Osteoblast (primary cell): ENCODE measurements around the gene KAT2A. TPM values are rescaled to one million over a fixed set of nuclear protein-coding genes. Genes with fewer than 3 reads are reported as not detected.

Source experiments
- DNase-seq: peaks from one replicate; pipeline ENCODE4 v3.0.0; 2011; ENCODE audit warnings: low spot score, mixed read lengths; ENCODE audit not compliant: insufficient read length; ENCODE audit errors: missing footprints
- H2AFZ ChIP-seq: 2 replicates; pipeline ENCODE4 v1.6.0; 2011; ENCODE audit warnings: mild to moderate bottlenecking, low read length
- H3K27ac ChIP-seq: 2 replicates; pipeline ENCODE4 v1.5.1; 2011; ENCODE audit warnings: mild to moderate bottlenecking, low read depth, low read length, moderate library complexity
- H3K27me3 ChIP-seq: 2 replicates; pipeline ENCODE4 v1.6.0; 2012; ENCODE audit warnings: mild to moderate bottlenecking, control low read depth, inconsistent platforms, low read length, moderate library complexity; ENCODE audit not compliant: insufficient read depth
- H3K36me3 ChIP-seq: 2 replicates; pipeline ENCODE4 v1.5.1; 2011; ENCODE audit warnings: mild to moderate bottlenecking, low read length, control low read depth, moderate library complexity; ENCODE audit not compliant: insufficient read depth
- H3K4me1 ChIP-seq: 2 replicates; pipeline ENCODE4 v1.5.1; 2011; ENCODE audit warnings: mild to moderate bottlenecking, low read length, control low read depth, moderate library complexity; ENCODE audit not compliant: insufficient read depth
- H3K4me2 ChIP-seq: 2 replicates; pipeline ENCODE4 v1.6.0; 2011; ENCODE audit warnings: mild to moderate bottlenecking, low read length; ENCODE audit not compliant: insufficient read depth
- H3K4me3 ChIP-seq: fragments of 200-600 bp; sonication (generic); 3 replicates; pipeline ENCODE4 v1.5.1; 2012; ENCODE audit warnings: mild to moderate bottlenecking, low read length, inconsistent platforms; ENCODE audit not compliant: insufficient read depth
- H3K79me2 ChIP-seq: 2 replicates; pipeline ENCODE4 v1.6.0; 2012; ENCODE audit warnings: mild to moderate bottlenecking, low read length, control low read depth, inconsistent platforms; ENCODE audit not compliant: insufficient read depth
- H3K9me3 ChIP-seq: 2 replicates; pipeline ENCODE4 v1.5.1; 2011; ENCODE audit warnings: low read depth, low read length, control low read depth
- H4K20me1 ChIP-seq: 2 replicates; pipeline ENCODE4 v1.6.0; 2012; ENCODE audit warnings: mild to moderate bottlenecking, low read length, control low read depth; ENCODE audit not compliant: insufficient read depth
- CTCF ChIP-seq: IDR thresholded peaks from 2 replicates; pipeline ENCODE4 v1.5.1; 2011; ENCODE audit warnings: mild to moderate bottlenecking, low read depth, low read length, moderate library complexity; ENCODE audit errors: extremely low read depth
- total RNA-seq: library from RNA; depleted of rRNA; stranded (reverse); fragments of >200 nt; gene quantifications from 2 replicates; pipeline ENCODE4 v1.2.3, GENCODE V29; 2012

KAT2A gene
- total RNA-seq, 1 donor = 9.0 TPM

GRCh38 chr17:42079541-42079940 lies 41.6 kb downstream of the KAT2A start:
- TF ChIP-seq CTCF = no peak
- no peak overlapping the region for H3K27ac ChIP-seq
- peak; percentile 13 for DNase-seq

GRCh38 chr17:42078396-42079043 lies 42.6 kb downstream of the KAT2A start:
- no peaks in the 10 kb centered on the region for H3K79me2 ChIP-seq
- no peak overlapping the region for H3K4me3 ChIP-seq
- no peak for TF ChIP-seq CTCF
- peaks cover 4% of the 10 kb centered on the region for H3K27me3 ChIP-seq
- H3K4me2 ChIP-seq = no peak overlapping the region
- H3K27ac ChIP-seq = no peak overlapping the region
- no peaks in the 10 kb centered on the region for H3K9me3 ChIP-seq
- no peak overlapping the region for H2AFZ ChIP-seq
- H4K20me1 ChIP-seq = no peaks in the 10 kb centered on the region
- no peaks in the 10 kb centered on the region for H3K4me1 ChIP-seq
- H3K36me3 ChIP-seq = no peaks in the 10 kb centered on the region
- peak; percentile 25 for DNase-seq

More at GRCh38 chr17:42079541-42079940, 41.6 kb downstream of the KAT2A start:
- Histone ChIP-seq H2AFZ (no peak overlapping the region), H4K20me1 (no peaks in the 10 kb centered on the region), H3K4me2 (no peak overlapping the region), H3K4me3 (no peak overlapping the region), H3K9me3 (no peaks in the 10 kb centered on the region), H3K4me1 (no peaks in the 10 kb centered on the region), H3K79me2 (no peaks in the 10 kb centered on the region), H3K36me3 (no peaks in the 10 kb centered on the region), H3K27me3 (no peaks in the 10 kb centered on the region)

- TF ChIP-seq CTCF = no peak
- no peaks in the 10 kb centered on the region for H3K79me2 ChIP-seq
- peak; percentile 30 for DNase-seq
- H3K9me3 ChIP-seq = no peaks in the 10 kb centered on the region
- H3K4me3 ChIP-seq = no peak overlapping the region
- no peak overlapping the region for H2AFZ ChIP-seq
- peaks cover 12% of the 10 kb centered on the region for H3K27me3 ChIP-seq
- no peak overlapping the region for H3K27ac ChIP-seq
- H3K36me3 ChIP-seq = no peaks in the 10 kb centered on the region
- H3K4me1 ChIP-seq = no peaks in the 10 kb centered on the region
- no peak overlapping the region for H3K4me2 ChIP-seq
- no peaks in the 10 kb centered on the region for H4K20me1 ChIP-seq
Observed at GRCh38 chr17:42077755-42078154, 43.4 kb downstream of the KAT2A start.

GRCh38 chr17:42076797-42077559 lies 44.2 kb downstream of the KAT2A start:
- no peaks in the 10 kb centered on the region for H3K9me3 ChIP-seq
- no peak overlapping the region for H3K4me2 ChIP-seq
- TF ChIP-seq CTCF = no peak
- no peak overlapping the region for H3K27ac ChIP-seq
- DNase-seq = peak; percentile 77
- H3K36me3 ChIP-seq = no peaks in the 10 kb centered on the region
- H2AFZ ChIP-seq = no peak overlapping the region
- no peaks in the 10 kb centered on the region for H4K20me1 ChIP-seq
- no peaks in the 10 kb centered on the region for H3K79me2 ChIP-seq
- H3K4me1 ChIP-seq = no peaks in the 10 kb centered on the region
- peaks cover 20% of the 10 kb centered on the region for H3K27me3 ChIP-seq
- no peak overlapping the region for H3K4me3 ChIP-seq
